DOHH2 (cell line): ENCODE measurements around the gene CYP4F22.
"Not testable (repeated sequence)": the region's sequence is repeated elsewhere in the genome, so short reads cannot be mapped to it uniquely, and the experiment has no call there.

Experiments
- H3F3A ChIP-seq: fragments of 200-600 bp; sonication (generic), shearing (Covaris generic); 2 replicates; pipeline ENCODE4 v1.6.0; 2016; ENCODE audit warnings: antibody characterized with exemption, mild to moderate bottlenecking; ENCODE audit not compliant: control insufficient read depth, insufficient read depth
- H3K27ac ChIP-seq: fragments of 200-600 bp; sonication (generic); 2 replicates; pipeline ENCODE4 v1.5.1; 2014; ENCODE audit warnings: low read depth, mild to moderate bottlenecking, low read length, moderate library complexity
- H3K27me3 ChIP-seq: fragments of 200-600 bp; sonication (generic); 2 replicates; pipeline ENCODE4 v1.6.1; 2014; ENCODE audit warnings: mild to moderate bottlenecking, low read length, mixed read lengths; ENCODE audit not compliant: control insufficient read depth
- H3K36me3 ChIP-seq: fragments of 200-600 bp; sonication (generic); 2 replicates; pipeline ENCODE4 v1.6.1; 2014; ENCODE audit warnings: mild to moderate bottlenecking, low read length, moderate library complexity, mixed read lengths; ENCODE audit not compliant: control insufficient read depth
- H3K4me1 ChIP-seq: fragments of 200-600 bp; sonication (generic); 2 replicates; pipeline ENCODE4 v1.6.1; 2014; ENCODE audit warnings: mild to moderate bottlenecking, low read length, mixed read lengths; ENCODE audit not compliant: control insufficient read depth
- H3K4me2 ChIP-seq: fragments of 200-600 bp; sonication (generic); 2 replicates; pipeline ENCODE4 v1.6.0; 2014; ENCODE audit warnings: mild to moderate bottlenecking, low read length, moderate library complexity
- H3K4me3 ChIP-seq: fragments of 200-600 bp; sonication (generic); 2 replicates; pipeline ENCODE4 v1.5.1; 2014; ENCODE audit warnings: mild to moderate bottlenecking, low read length, mixed read lengths
- H3K79me2 ChIP-seq: fragments of 200-600 bp; sonication (generic); 2 replicates; pipeline ENCODE4 v1.6.1; 2014; ENCODE audit warnings: mild to moderate bottlenecking, low read length, mixed read lengths; ENCODE audit not compliant: control insufficient read depth
- H3K9me2 ChIP-seq: fragments of 200-600 bp; sonication (generic); replicated peaks from 2 replicates; pipeline ENCODE4 v1.6.1; 2014; ENCODE audit warnings: mild to moderate bottlenecking, low read length, mixed read lengths; ENCODE audit not compliant: control insufficient read depth
- H3K9me3 ChIP-seq: fragments of 200-600 bp; sonication (generic); 2 replicates; pipeline ENCODE4 v1.6.1; 2014; ENCODE audit warnings: antibody characterized with exemption, low read length, mixed read lengths; ENCODE audit not compliant: control insufficient read depth, insufficient read depth
- H4K20me1 ChIP-seq: fragments of 200-600 bp; sonication (generic); 2 replicates; pipeline ENCODE4 v1.6.0; 2014; ENCODE audit warnings: low read depth, mild to moderate bottlenecking, antibody characterized with exemption, low read length, moderate library complexity; ENCODE audit not compliant: control insufficient read depth, insufficient read depth
- CTCF ChIP-seq: fragments of 200-600 bp; sonication (generic); IDR thresholded peaks from one replicate; pipeline ENCODE4 v1.5.1; 2014; ENCODE audit warnings: antibody characterized with exemption, mild to moderate bottlenecking, low read depth, low read length; ENCODE audit not compliant: poor library complexity, severe bottlenecking
- EZH2phosphoT487 ChIP-seq: fragments of 200-600 bp; sonication (generic); IDR thresholded peaks from 2 replicates; pipeline ENCODE4 v1.6.1; 2017; ENCODE audit warnings: borderline replicate concordance, mild to moderate bottlenecking, antibody characterized with exemption, low read length, moderate library complexity, mixed read lengths

CYP4F22 gene

GRCh38 chr19:15529774-15530372 lies 21.5 kb downstream of the CYP4F22 start:
- no peaks in the 10 kb centered on the region; the same call in 1 of the 2 replicates for H3K9me3 ChIP-seq
- H3K4me2 ChIP-seq: no peak overlapping the region
- H3K9me2 ChIP-seq: no peaks in the 10 kb centered on the region
- no peak overlapping the region for H3K4me3 ChIP-seq
- TF ChIP-seq CTCF: no peak
- TF ChIP-seq EZH2phosphoT487: no peak
- H4K20me1 ChIP-seq: no peaks in the 10 kb centered on the region
- no peaks in the 10 kb centered on the region for H3K4me1 ChIP-seq
- no peaks in the 10 kb centered on the region for H3K27me3 ChIP-seq
- H3K27ac ChIP-seq: no peak overlapping the region
- H3F3A ChIP-seq: no peaks in the 10 kb centered on the region
- H3K79me2 ChIP-seq: no peaks in the 10 kb centered on the region
- H3K36me3 ChIP-seq: no peaks in the 10 kb centered on the region

- H3K4me2 ChIP-seq: no peak overlapping the region
- H3K79me2 ChIP-seq: no peaks in the 10 kb centered on the region
- TF ChIP-seq EZH2phosphoT487 (no peak), CTCF (no peak)
- H3K4me1 ChIP-seq: no peaks in the 10 kb centered on the region
- H3K9me2 ChIP-seq: no peaks in the 10 kb centered on the region
- H3K27me3 ChIP-seq: no peaks in the 10 kb centered on the region
- H4K20me1 ChIP-seq: no peaks in the 10 kb centered on the region
- H3K36me3 ChIP-seq: no peaks in the 10 kb centered on the region
- no peak overlapping the region for H3K27ac ChIP-seq
- H3K9me3 ChIP-seq: no peaks in the 10 kb centered on the region; the same call in 1 of the 2 replicates
- H3F3A ChIP-seq: no peaks in the 10 kb centered on the region
- H3K4me3 ChIP-seq: no peak overlapping the region
Observed at GRCh38 chr19:15532779-15533521, 24.6 kb downstream of the CYP4F22 start.

- not testable (repeated sequence) for H3K4me1 ChIP-seq, H4K20me1 ChIP-seq, H3F3A ChIP-seq, H3K9me3 ChIP-seq, H3K36me3 ChIP-seq, H3K27me3 ChIP-seq, H3K4me2 ChIP-seq, H3K79me2 ChIP-seq, H3K27ac ChIP-seq, H3K4me3 ChIP-seq, H3K9me2 ChIP-seq
Observed at GRCh38 chr19:15533522-15533830, 25.2 kb downstream of the CYP4F22 start.
